ENCODE data around the gene TANGO6.
A peak's percentile ranks its signal among the peaks of the same experiment; 100 is the strongest.

TANGO6 gene

GRCh38 chr16:69003500-69003899 is 160.2 kb downstream of the TANGO6 start:
- DNase-seq: no peak

- DNase-seq: no peak
Observed at GRCh38 chr16:69005641-69006355, 162.5 kb downstream of the TANGO6 start.

GRCh38 chr16:69012906-69013305 is 169.6 kb downstream of the TANGO6 start:
- DNase-seq: no peak

GRCh38 chr16:69013991-69014390 is 170.7 kb downstream of the TANGO6 start:
- no peak for DNase-seq

GRCh38 chr16:69014811-69015210 is 171.5 kb downstream of the TANGO6 start:
- DNase-seq: no peak

GRCh38 chr16:69017036-69017783 is 173.9 kb downstream of the TANGO6 start:
- DNase-seq: peak in 9 of 56 donors; percentile 0 to 37 (median 7)

GRCh38 chr16:69019811-69020210 is 176.5 kb downstream of the TANGO6 start:
- no peak for DNase-seq

- no peak for DNase-seq
Observed at GRCh38 chr16:69029121-69029520, 185.8 kb downstream of the TANGO6 start.

- no peak for DNase-seq
Observed at GRCh38 chr16:69031877-69032301, 188.6 kb downstream of the TANGO6 start.

- no peak for DNase-seq
Observed at GRCh38 chr16:69033151-69033949, 190.0 kb downstream of the TANGO6 start.

GRCh38 chr16:69035375-69035774 is 192.0 kb downstream of the TANGO6 start:
- DNase-seq: no peak

- DNase-seq: no peak
Observed at GRCh38 chr16:69036399-69037091, 193.2 kb downstream of the TANGO6 start.

- DNase-seq: no peak
Observed at GRCh38 chr16:69037373-69038160, 194.2 kb downstream of the TANGO6 start.

GRCh38 chr16:69039333-69039941 is 196.1 kb downstream of the TANGO6 start:
- DNase-seq: no peak

GRCh38 chr16:69040144-69040909 is 197.0 kb downstream of the TANGO6 start:
- no peak for DNase-seq

GRCh38 chr16:69048328-69049120 is 205.2 kb downstream of the TANGO6 start:
- no peak for DNase-seq

- no peak for DNase-seq
Observed at GRCh38 chr16:69049146-69049545, 205.8 kb downstream of the TANGO6 start.

GRCh38 chr16:69049603-69050375 is 206.5 kb downstream of the TANGO6 start:
- no peak for DNase-seq

All from nucleus accumbens (tissue), 56 donors.